H7 (cell line): ENCODE results near the gene TRIM52. TPM values are rescaled to one million over a fixed set of nuclear protein-coding genes. Genes with fewer than 3 reads are reported as not detected.
"Not testable (repeated sequence)": the region's sequence is repeated elsewhere in the genome, so short reads cannot be mapped to it uniquely, and the experiment has no call there.

ENCODE experiments used
- DNase-seq: peaks from one replicate; pipeline ENCODE4 v3.0.0; 2012
- H3K27me3 ChIP-seq: 2 replicates; pipeline ENCODE4 v1.6.0; 2011; ENCODE audit warnings: mild to moderate bottlenecking, low read length; ENCODE audit not compliant: control insufficient read depth, insufficient read depth
- H3K36me3 ChIP-seq: replicated peaks from 2 replicates; pipeline ENCODE4 v1.5.1; 2011; ENCODE audit warnings: low read length; ENCODE audit not compliant: control insufficient read depth, insufficient read depth
- H3K4me3 ChIP-seq: 2 replicates; pipeline ENCODE4 v1.5.1; 2011; ENCODE audit warnings: low read depth, mild to moderate bottlenecking, control low read depth, low read length, moderate library complexity; ENCODE audit not compliant: insufficient read depth
- total RNA-seq: library from RNA; depleted of rRNA; stranded (reverse); fragments of >200 nt; shearing (Covaris generic); gene quantifications from 2 replicates; pipeline ENCODE4 v1.2.3, GENCODE V29; 2014; rRNA removed

Gene TRIM52
- total RNA-seq = 1.9 and 2.4 TPM in 2 replicates

- no peaks in the 10 kb centered on the region for H3K27me3 ChIP-seq
- peak within 1 kb of the TSS; percentile 96 for H3K4me3 ChIP-seq
- H3K36me3 ChIP-seq = peaks cover 10% of the 10 kb centered on the region
- DNase-seq = peak; percentile 94
Observed at GRCh38 chr5:181260720-181261319, at the start of gene TRIM52. Gene TRIM52 (minus strand): TSS chr5:181261143. CDS start chr5:181260813, 330 bp downstream.

- H3K27me3 ChIP-seq, H3K4me3 ChIP-seq, DNase-seq, H3K36me3 ChIP-seq: not testable (repeated sequence)
Observed at GRCh38 chr5:181287331-181287730, 26.4 kb upstream of the TRIM52 start.

DNA sequence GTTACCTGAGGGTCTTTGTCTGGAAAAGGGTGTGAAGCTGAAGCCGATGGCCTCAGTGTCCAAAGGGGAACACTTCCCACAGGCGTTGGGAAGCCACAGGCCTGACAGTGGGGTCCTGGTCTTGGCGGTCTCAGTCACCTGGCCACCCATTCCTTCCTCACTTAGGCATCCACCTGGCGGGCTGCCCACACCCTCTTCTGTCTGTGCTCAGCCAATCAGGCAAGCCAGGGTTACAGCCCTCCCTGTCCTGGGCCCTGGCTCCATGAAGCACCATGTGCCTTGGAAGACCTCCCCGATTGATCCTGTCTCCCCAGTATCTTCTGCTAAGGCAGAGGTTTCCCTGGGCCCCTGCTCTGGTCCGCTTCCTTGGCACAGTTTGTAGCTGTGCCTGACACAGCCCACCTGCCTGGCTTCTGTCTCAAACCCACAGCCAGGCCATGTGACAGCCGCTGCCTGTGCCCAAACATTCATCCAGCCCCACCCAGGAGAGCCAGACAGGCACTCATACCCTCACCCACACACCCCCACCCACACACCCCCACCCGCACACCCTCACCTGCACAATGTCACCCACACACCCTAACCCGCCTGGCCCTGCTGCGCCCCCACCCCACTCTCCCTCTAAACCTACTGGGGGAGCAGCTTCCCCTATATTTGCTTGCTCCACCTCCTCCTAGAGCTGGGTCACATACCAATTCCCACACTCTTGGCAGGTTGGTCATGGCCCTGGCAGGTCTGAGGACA is 25.2 kb upstream of the TRIM52 start:
- DNase-seq, H3K4me3 ChIP-seq, H3K27me3 ChIP-seq, H3K36me3 ChIP-seq: not testable (repeated sequence)

GRCh38 chr5:181283841-181284755 is 23.2 kb upstream of the TRIM52 start:
- not testable (repeated sequence) for H3K27me3 ChIP-seq, H3K36me3 ChIP-seq, DNase-seq, H3K4me3 ChIP-seq

- DNase-seq = no peak
- Histone ChIP-seq H3K4me3 (no peak overlapping the region), H3K36me3 (peaks cover 4% of the 10 kb centered on the region; the same call in 1 of the 2 replicates), H3K27me3 (no peaks in the 10 kb centered on the region; the same call in 1 of the 2 replicates)
Observed at GRCh38 chr5:181283347-181283746, 22.4 kb upstream of the TRIM52 start.

DNA sequence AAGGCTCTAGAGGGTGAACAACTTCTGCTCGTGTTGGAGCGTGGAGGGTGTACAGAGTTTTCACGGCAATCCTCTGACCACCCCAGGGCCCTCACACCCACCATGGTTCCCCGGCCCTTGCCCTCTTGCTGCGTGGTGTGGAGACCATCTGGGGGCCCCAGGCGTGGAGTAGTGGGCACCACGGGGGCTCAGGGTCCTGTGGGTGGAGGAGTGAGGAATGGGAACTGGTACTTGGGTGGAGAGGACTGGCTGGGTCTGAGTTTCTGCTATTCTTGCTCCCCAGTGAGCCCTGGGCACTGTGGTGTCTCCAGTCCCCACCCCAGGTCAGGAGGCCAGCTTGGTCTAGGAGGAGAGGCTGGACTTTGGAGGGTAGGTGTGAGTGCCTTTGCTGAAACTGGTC is 21.9 kb upstream of the TRIM52 start:
- Histone ChIP-seq H3K4me3 (no peak overlapping the region), H3K27me3 (no peaks in the 10 kb centered on the region; the same call in 1 of the 2 replicates), H3K36me3 (peaks cover 1% of the 10 kb centered on the region; the same call in 1 of the 2 replicates)
- no peak for DNase-seq

- not testable (repeated sequence) for DNase-seq, H3K36me3 ChIP-seq, H3K4me3 ChIP-seq, H3K27me3 ChIP-seq
Observed at GRCh38 chr5:181282415-181282814, 21.5 kb upstream of the TRIM52 start.

DNA sequence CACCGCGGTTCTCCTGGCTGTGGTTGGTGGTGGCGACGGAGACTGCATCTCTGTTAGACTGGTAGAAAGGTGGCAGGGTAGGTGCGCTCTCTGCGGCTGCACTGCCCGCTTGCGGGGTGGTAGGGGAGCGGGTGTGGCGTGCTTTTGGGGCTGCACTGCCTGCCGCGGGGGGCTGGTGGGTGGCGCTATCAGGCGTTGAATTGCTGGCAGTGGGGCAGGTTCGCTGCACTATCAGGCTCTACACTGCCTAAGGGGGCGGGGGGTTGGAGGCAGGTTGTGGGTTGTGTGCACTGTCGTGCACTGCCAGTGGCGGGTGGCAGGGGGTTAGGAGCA is 21.0 kb upstream of the TRIM52 start:
- H3K36me3 ChIP-seq = no peaks in the 10 kb centered on the region; the same call in 1 of the 2 replicates
- peak; percentile 54 for DNase-seq
- peak overlapping the region; percentile 83 for H3K4me3 ChIP-seq
- no peaks in the 10 kb centered on the region; the same call in 1 of the 2 replicates for H3K27me3 ChIP-seq

DNA sequence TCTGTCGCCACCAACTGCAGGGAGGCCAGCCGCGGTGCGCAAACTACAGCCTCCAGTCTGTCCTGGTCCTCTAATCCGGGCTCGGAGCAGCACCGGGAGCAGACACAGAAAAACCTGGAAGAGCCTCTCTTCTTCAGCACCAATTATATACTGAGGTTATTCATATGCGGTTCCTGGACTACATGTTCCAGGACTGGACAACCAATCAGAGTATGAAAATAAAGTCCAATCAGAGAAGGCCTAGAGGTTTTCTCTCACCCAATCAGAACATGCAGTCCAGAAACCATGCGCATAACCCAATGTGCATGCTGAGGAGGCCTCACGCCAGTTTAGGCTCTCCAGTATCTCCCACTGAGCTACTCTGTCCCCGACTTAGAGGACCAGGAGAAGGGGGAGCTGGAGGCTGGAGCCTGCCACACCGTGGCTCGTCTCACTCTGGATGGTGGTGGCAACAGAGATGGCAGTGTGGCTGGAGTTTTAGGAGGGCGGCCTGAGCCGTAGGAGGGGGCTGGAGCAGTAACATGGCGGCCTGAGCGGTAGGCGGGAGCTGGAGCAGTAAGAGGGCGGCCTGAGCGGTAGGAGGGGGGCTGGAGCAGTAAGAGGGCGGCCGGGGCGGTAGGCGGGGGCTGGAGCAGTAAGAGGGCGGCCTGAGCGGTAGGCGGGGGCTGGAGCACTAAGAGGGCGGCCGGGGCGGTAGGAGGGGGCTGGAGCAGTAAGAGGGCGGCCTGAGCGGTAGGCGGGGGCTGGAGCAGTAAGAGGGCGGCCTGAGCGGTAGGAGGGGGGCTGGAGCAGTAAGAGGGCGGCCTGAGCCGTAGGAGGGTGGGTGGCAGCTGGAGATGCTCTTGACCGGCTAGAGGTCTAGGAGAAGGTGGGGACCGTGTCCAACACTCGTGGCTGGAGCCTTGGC is 20.4 kb upstream of the TRIM52 start:
- DNase-seq = peak; percentile 92
- H3K27me3 ChIP-seq = no peaks in the 10 kb centered on the region; the same call in 1 of the 2 replicates
- H3K36me3 ChIP-seq = no peaks in the 10 kb centered on the region
- H3K4me3 ChIP-seq = peak overlapping the region; percentile 83

DNA sequence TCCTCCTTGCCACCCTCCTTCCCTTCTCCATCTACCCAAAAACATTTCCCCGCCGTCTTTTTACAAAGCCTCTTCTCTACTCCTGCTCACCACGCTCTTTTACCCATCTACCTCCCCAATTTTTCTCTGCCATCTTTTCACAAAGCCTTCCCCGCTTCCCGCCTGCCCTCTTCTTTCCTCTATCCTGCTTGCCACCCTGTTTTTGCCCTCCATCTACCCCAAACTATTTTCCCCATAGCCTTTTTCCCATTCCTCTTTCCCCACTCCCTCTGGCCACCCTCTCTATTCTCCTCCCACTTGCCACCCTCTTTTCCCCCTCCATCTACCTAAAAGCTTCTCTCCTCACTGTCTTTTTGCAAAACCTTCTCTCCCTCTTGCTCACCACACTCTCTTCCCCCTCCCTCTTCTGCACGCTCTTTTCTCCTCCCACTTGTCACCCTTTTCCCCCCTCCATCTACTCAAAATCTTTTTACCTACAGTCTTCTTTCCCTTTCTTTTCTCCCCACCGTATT is 19.4 kb upstream of the TRIM52 start:
- H3K36me3 ChIP-seq = no peaks in the 10 kb centered on the region

GRCh38 chr5:181273433-181273744 is 12.4 kb upstream of the TRIM52 start:
- H3K4me3 ChIP-seq = peak overlapping the region; percentile 44

More for the DNA sequence above, 19.4 kb upstream of the TRIM52 start:
- no peak for DNase-seq
- Histone ChIP-seq H3K27me3 (no peaks in the 10 kb centered on the region; the same call in 1 of the 2 replicates), H3K4me3 (peak overlapping the region; percentile 83)

GRCh38 chr5:181271081-181271480 is 10.1 kb upstream of the TRIM52 start:
- H3K4me3 ChIP-seq = no peak overlapping the region
- DNase-seq = no peak
- H3K27me3 ChIP-seq = no peaks in the 10 kb centered on the region
- H3K36me3 ChIP-seq = no peaks in the 10 kb centered on the region

More at GRCh38 chr5:181273433-181273744, 12.4 kb upstream of the TRIM52 start:
- not testable (repeated sequence) for H3K27me3 ChIP-seq, H3K36me3 ChIP-seq
- peak; percentile 79 for DNase-seq

DNA sequence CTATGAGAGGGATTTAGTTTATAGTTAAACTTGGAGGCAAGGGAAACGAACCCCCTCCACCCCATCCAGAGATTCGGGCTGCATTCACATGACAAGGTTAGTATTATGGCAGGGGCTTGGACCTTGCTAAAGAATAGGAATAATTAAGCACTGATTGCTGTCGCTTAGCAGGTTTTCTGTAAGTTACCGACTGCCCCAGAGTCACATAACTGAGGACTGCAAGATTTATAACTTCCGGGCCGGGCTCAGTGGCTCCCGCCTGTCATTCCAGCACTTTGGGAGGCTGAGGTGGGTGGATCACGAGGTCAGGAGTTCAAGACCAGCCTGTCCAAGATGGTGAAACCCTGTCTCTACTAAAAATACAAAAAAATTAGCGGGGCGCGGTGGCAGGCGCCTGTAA is 7.0 kb upstream of the TRIM52 start:
- not testable (repeated sequence) for DNase-seq, H3K4me3 ChIP-seq, H3K27me3 ChIP-seq, H3K36me3 ChIP-seq
